Neural cell (in vitro differentiated cells): ENCODE data around the gene FAU. TPM values are rescaled to one million over a fixed set of nuclear protein-coding genes. Genes with fewer than 3 reads are reported as not detected.

Experiments used
- H2AFZ ChIP-seq: fragments of 200-600, 300-800 bp; sonication (generic), shearing (Covaris generic); 2 replicates; pipeline ENCODE4 v1.6.0; 2014; ENCODE audit warnings: low read depth, mild to moderate bottlenecking, antibody characterized with exemption, low read length, moderate library complexity
- H3F3A ChIP-seq: fragments of 200-600 bp; shearing (Covaris generic); 2 replicates; pipeline ENCODE4 v1.6.1; 2016; ENCODE audit warnings: mild to moderate bottlenecking, moderate library complexity, mixed read lengths, antibody characterized with exemption, low read length; ENCODE audit not compliant: insufficient read depth, poor library complexity, severe bottlenecking
- H3K27ac ChIP-seq: fragments of 200-600, 300-800 bp; sonication (generic), shearing (Covaris generic); 2 replicates; pipeline ENCODE4 v1.5.1; 2014; ENCODE audit warnings: mild to moderate bottlenecking, low read length, moderate library complexity
- H3K27me3 ChIP-seq: fragments of 300-800, 200-600 bp; sonication (generic), shearing (Covaris generic); 2 replicates; pipeline ENCODE4 v1.6.0; 2014; ENCODE audit warnings: mild to moderate bottlenecking, low read depth, low read length, moderate library complexity; ENCODE audit not compliant: insufficient read depth
- H3K36me3 ChIP-seq: fragments of 300-800, 200-600 bp; sonication (generic), shearing (Covaris generic); 2 replicates; pipeline ENCODE4 v1.5.1; 2014; ENCODE audit warnings: mild to moderate bottlenecking, antibody characterized with exemption, low read length, moderate library complexity; ENCODE audit not compliant: insufficient read depth
- H3K4me2 ChIP-seq: fragments of 300-800, 200-600 bp; sonication (generic), shearing (Covaris generic); 2 replicates; pipeline ENCODE4 v1.6.0; 2014; ENCODE audit warnings: mild to moderate bottlenecking, low read length
- H3K4me3 ChIP-seq: fragments of 300-800, 200-600 bp; sonication (generic), shearing (Covaris generic); 2 replicates; pipeline ENCODE4 v1.5.1; 2014; ENCODE audit warnings: mild to moderate bottlenecking, low read length, moderate library complexity
- H3K79me2 ChIP-seq: fragments of 200-600 bp; shearing (Covaris generic); replicated peaks from 2 replicates; pipeline ENCODE4 v1.6.0; 2014; ENCODE audit warnings: mild to moderate bottlenecking, low read length, moderate library complexity; ENCODE audit not compliant: insufficient read depth
- H3K9ac ChIP-seq: fragments of 300-800, 200-600 bp; sonication (generic), shearing (Covaris generic); 2 replicates; pipeline ENCODE4 v1.6.1; 2016; ENCODE audit warnings: mild to moderate bottlenecking, low read length, mixed read lengths
- H3K9me2 ChIP-seq: fragments of 200-600 bp; shearing (Covaris generic); 2 replicates; pipeline ENCODE4 v1.6.1; 2016; ENCODE audit warnings: mild to moderate bottlenecking, low read length, mixed read lengths; ENCODE audit not compliant: insufficient read depth
- H3K9me3 ChIP-seq: fragments of 200-600, 300-800 bp; sonication (generic), shearing (Covaris generic); 2 replicates; pipeline ENCODE4 v1.6.1; 2016; ENCODE audit warnings: mild to moderate bottlenecking, mixed run types, low read length, moderate library complexity, mixed read lengths
- H4K20me1 ChIP-seq: fragments of 200-600 bp; shearing (Covaris generic); 2 replicates; pipeline ENCODE4 v1.6.1; 2016; ENCODE audit warnings: mild to moderate bottlenecking, mixed run types; ENCODE audit not compliant: insufficient read depth
- EP300 ChIP-seq: fragments of 450-650 bp; conservative IDR thresholded peaks from 2 replicates; pipeline ENCODE4 v1.6.1; 2014; ENCODE audit warnings: antibody characterized with exemption, mild to moderate bottlenecking, moderate library complexity; ENCODE audit not compliant: poor library complexity, severe bottlenecking
- EZH2 ChIP-seq: fragments of 200-600, 300-800 bp; shearing (Covaris generic), sonication (generic); IDR thresholded peaks from 2 replicates; pipeline ENCODE4 v1.6.1; 2014; ENCODE audit warnings: antibody characterized with exemption, low read length, borderline replicate concordance, mild to moderate bottlenecking; ENCODE audit not compliant: insufficient read depth, poor library complexity, severe bottlenecking
- MXI1 ChIP-seq: fragments of 450-650 bp; conservative IDR thresholded peaks from 2 replicates; pipeline ENCODE4 v1.6.1; 2014; ENCODE audit warnings: antibody characterized with exemption, mild to moderate bottlenecking; ENCODE audit not compliant: poor library complexity, severe bottlenecking
- POLR2AphosphoS5 ChIP-seq: IDR thresholded peaks from 2 replicates; pipeline ENCODE4 v1.6.1; 2012
- RAD21 ChIP-seq: fragments of 450-650 bp; conservative IDR thresholded peaks from 2 replicates; pipeline ENCODE4 v1.6.1; 2014; ENCODE audit warnings: antibody characterized with exemption, mild to moderate bottlenecking, moderate library complexity
- SMC3 ChIP-seq: fragments of 450-650 bp; conservative IDR thresholded peaks from 2 replicates; pipeline ENCODE4 v1.6.1; 2014; ENCODE audit warnings: antibody characterized with exemption, mild to moderate bottlenecking, moderate library complexity; ENCODE audit not compliant: poor library complexity
- TAF1 ChIP-seq: IDR thresholded peaks from 2 replicates; pipeline ENCODE4 v1.6.1; 2012; ENCODE audit warnings: low read depth
- polyA plus RNA-seq: library from polyadenylated mRNA; depleted of rRNA; stranded (reverse); fragments of >200 nt; gene quantifications from 2 replicates; pipeline ENCODE4 v1.2.3, GENCODE V29; 2014
- TF ChIP-seq, protein P1 (sequence below): IDR thresholded peaks from 2 replicates; pipeline ENCODE4 v1.6.1; 2012; ENCODE audit warnings: borderline replicate concordance
- TF ChIP-seq, protein P2 (sequence below): fragments of 450-650 bp; IDR thresholded peaks from 2 replicates; pipeline ENCODE4 v1.5.1; 2014; ENCODE audit warnings: antibody characterized with exemption, mild to moderate bottlenecking, moderate library complexity; ENCODE audit not compliant: poor library complexity, severe bottlenecking

The FAU gene
- polyA plus RNA-seq, 1 donor from 2014 or later, result 420 TPM

DNA sequence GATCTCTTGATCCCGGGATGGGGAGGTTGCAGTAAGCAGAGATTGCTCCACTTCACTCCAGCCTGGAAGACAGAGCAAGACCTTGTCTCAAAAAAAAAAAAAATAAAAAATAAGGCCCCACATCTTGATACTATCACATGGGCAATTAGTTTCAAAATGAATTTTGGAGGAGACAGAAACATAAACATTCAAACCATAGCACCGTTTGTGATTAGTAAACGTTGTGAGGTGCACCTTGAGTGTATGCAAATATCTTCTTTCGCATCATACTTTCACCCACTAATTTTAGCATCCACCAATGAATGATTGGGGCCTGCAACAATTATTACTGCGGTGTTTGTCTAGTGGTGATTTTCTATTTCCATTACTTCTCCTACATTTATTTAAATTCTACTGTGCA, 37.1 kb upstream of the FAU start:
- TF ChIP-seq MXI1 (no peak), POLR2AphosphoS5 (no peak), SMC3 (no peak), EZH2 (no peak), TAF1 (no peak), RAD21 (no peak), EP300 (no peak)
- TF ChIP-seq, protein P1, sequence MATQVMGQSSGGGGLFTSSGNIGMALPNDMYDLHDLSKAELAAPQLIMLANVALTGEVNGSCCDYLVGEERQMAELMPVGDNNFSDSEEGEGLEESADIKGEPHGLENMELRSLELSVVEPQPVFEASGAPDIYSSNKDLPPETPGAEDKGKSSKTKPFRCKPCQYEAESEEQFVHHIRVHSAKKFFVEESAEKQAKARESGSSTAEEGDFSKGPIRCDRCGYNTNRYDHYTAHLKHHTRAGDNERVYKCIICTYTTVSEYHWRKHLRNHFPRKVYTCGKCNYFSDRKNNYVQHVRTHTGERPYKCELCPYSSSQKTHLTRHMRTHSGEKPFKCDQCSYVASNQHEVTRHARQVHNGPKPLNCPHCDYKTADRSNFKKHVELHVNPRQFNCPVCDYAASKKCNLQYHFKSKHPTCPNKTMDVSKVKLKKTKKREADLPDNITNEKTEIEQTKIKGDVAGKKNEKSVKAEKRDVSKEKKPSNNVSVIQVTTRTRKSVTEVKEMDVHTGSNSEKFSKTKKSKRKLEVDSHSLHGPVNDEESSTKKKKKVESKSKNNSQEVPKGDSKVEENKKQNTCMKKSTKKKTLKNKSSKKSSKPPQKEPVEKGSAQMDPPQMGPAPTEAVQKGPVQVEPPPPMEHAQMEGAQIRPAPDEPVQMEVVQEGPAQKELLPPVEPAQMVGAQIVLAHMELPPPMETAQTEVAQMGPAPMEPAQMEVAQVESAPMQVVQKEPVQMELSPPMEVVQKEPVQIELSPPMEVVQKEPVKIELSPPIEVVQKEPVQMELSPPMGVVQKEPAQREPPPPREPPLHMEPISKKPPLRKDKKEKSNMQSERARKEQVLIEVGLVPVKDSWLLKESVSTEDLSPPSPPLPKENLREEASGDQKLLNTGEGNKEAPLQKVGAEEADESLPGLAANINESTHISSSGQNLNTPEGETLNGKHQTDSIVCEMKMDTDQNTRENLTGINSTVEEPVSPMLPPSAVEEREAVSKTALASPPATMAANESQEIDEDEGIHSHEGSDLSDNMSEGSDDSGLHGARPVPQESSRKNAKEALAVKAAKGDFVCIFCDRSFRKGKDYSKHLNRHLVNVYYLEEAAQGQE, result no peak
- TF ChIP-seq, protein P2, sequence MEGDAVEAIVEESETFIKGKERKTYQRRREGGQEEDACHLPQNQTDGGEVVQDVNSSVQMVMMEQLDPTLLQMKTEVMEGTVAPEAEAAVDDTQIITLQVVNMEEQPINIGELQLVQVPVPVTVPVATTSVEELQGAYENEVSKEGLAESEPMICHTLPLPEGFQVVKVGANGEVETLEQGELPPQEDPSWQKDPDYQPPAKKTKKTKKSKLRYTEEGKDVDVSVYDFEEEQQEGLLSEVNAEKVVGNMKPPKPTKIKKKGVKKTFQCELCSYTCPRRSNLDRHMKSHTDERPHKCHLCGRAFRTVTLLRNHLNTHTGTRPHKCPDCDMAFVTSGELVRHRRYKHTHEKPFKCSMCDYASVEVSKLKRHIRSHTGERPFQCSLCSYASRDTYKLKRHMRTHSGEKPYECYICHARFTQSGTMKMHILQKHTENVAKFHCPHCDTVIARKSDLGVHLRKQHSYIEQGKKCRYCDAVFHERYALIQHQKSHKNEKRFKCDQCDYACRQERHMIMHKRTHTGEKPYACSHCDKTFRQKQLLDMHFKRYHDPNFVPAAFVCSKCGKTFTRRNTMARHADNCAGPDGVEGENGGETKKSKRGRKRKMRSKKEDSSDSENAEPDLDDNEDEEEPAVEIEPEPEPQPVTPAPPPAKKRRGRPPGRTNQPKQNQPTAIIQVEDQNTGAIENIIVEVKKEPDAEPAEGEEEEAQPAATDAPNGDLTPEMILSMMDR, result no peak
- no peaks in the 10 kb centered on the region for H3K9me2 ChIP-seq
- no peak overlapping the region for H3K27ac ChIP-seq
- H3F3A ChIP-seq, result no peaks in the 10 kb centered on the region
- H3K4me3 ChIP-seq, result no peak overlapping the region
- no peak overlapping the region for H3K9ac ChIP-seq
- no peak overlapping the region for H3K4me2 ChIP-seq
- no peaks in the 10 kb centered on the region for H4K20me1 ChIP-seq
- no peaks in the 10 kb centered on the region for H3K79me2 ChIP-seq
- no peaks in the 10 kb centered on the region for H3K27me3 ChIP-seq
- no peaks in the 10 kb centered on the region for H3K36me3 ChIP-seq
- no peak overlapping the region for H2AFZ ChIP-seq
- no peaks in the 10 kb centered on the region for H3K9me3 ChIP-seq

DNA sequence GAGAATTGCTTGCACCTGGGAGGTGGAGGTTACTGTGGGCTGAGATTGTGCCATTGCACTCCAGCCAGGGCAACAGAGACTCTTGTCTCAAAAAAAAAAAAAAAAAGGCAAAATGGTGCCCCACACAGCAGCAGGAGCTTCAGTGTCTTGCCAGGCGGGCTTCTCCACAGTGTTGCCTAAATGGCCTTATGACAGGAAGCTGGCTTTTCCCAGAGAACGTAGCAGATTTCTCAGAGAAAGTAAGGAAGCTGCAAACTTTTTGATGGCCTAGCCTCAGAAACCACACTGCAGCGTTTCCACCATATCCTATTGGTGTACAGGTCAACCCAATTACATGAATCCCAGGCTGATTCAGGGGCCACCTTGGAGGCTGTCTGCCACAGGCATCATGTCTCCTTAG, 35.4 kb upstream of the FAU start:
- H3F3A ChIP-seq, result no peaks in the 10 kb centered on the region
- no peak overlapping the region for H3K4me2 ChIP-seq
- TF ChIP-seq RAD21 (no peak), MXI1 (no peak), POLR2AphosphoS5 (no peak), EP300 (no peak)
- TF ChIP-seq, protein P2, result no peak
- H3K4me3 ChIP-seq, result no peak overlapping the region
- H3K9me3 ChIP-seq, result no peaks in the 10 kb centered on the region
- H3K27ac ChIP-seq, result no peak overlapping the region
- H4K20me1 ChIP-seq, result no peaks in the 10 kb centered on the region
- H3K9ac ChIP-seq, result no peak overlapping the region
- no peaks in the 10 kb centered on the region for H3K27me3 ChIP-seq
- H3K79me2 ChIP-seq, result no peaks in the 10 kb centered on the region
- no peaks in the 10 kb centered on the region for H3K36me3 ChIP-seq
- no peak overlapping the region for H2AFZ ChIP-seq
- H3K9me2 ChIP-seq, result no peaks in the 10 kb centered on the region
